Parathyroid adenoma (tissue), 2 donors: Measurements from ENCODE around the gene DCUN1D2.

Experiments used
- H2AFZ ChIP-seq: fragments of 300-600 bp; sonication (generic); one replicate; pipeline ENCODE4 v1.7.0; 2017; ENCODE audit warnings: antibody characterized with exemption, mild to moderate bottlenecking
- H3K27ac ChIP-seq: fragments of 300-600 bp; sonication (generic); one replicate; pipeline ENCODE4 v1.7.0; 2017
- H3K27me3 ChIP-seq: fragments of 300-600 bp; sonication (generic); one replicate; pipeline ENCODE4 v1.7.0; 2017; ENCODE audit warnings: low read length; ENCODE audit not compliant: control insufficient read depth, insufficient read depth
- H3K36me3 ChIP-seq: fragments of 300-600 bp; sonication (generic); one replicate; pipeline ENCODE4 v1.7.0; 2017; ENCODE audit warnings: low read length; ENCODE audit not compliant: control insufficient read depth, insufficient read depth
- H3K4me1 ChIP-seq: fragments of 300-600 bp; sonication (generic); one replicate; pipeline ENCODE4 v1.7.0; 2017; ENCODE audit warnings: control low read depth
- H3K4me2 ChIP-seq: fragments of 300-600 bp; sonication (generic); one replicate; pipeline ENCODE4 v1.7.0; 2017; ENCODE audit warnings: low read length
- H3K4me3 ChIP-seq: fragments of 300-600 bp; sonication (generic); one replicate; pipeline ENCODE4 v1.7.0; 2017; ENCODE audit warnings: low read depth, low read length
- H3K79me2 ChIP-seq: fragments of 300-600 bp; sonication (generic); one replicate; pipeline ENCODE4 v1.7.0; 2017; ENCODE audit warnings: control low read depth
- H3K9ac ChIP-seq: fragments of 300-600 bp; sonication (generic); one replicate; pipeline ENCODE4 v1.7.0; 2017; ENCODE audit warnings: mild to moderate bottlenecking
- H3K9me3 ChIP-seq: fragments of 300-600 bp; sonication (generic); one replicate; pipeline ENCODE4 v1.7.0; 2017; ENCODE audit warnings: low read length; ENCODE audit not compliant: control insufficient read depth
- CTCF ChIP-seq: fragments of 300-600 bp; sonication (generic); IDR thresholded peaks from one replicate; pipeline ENCODE4 v1.7.0; 2017; ENCODE audit warnings: antibody characterized with exemption, mild to moderate bottlenecking
- donor health status: primary hyperparathyroidism.

Gene DCUN1D2

GRCh38 chr13:113485545-113485944, 5.0 kb downstream of the DCUN1D2 start:
- H3K27ac ChIP-seq, result no peak overlapping the region
- H3K4me1 ChIP-seq, result no peaks in the 10 kb centered on the region
- H3K4me3 ChIP-seq, result no peak overlapping the region

GRCh38 chr13:113483504-113484293, 6.8 kb downstream of the DCUN1D2 start:
- Histone ChIP-seq H3K36me3 (no peaks in the 10 kb centered on the region), H3K27me3 (no peaks in the 10 kb centered on the region), H3K4me3 (no peak overlapping the region), H3K9me3 (no peaks in the 10 kb centered on the region), H2AFZ (no peak overlapping the region), H3K4me2 (no peak overlapping the region), H3K4me1 (no peaks in the 10 kb centered on the region), H3K9ac (no peak overlapping the region), H3K79me2 (peaks cover 19% of the 10 kb centered on the region), H3K27ac (no peak overlapping the region)
- no peak for TF ChIP-seq CTCF

More at GRCh38 chr13:113485545-113485944, 5.0 kb downstream of the DCUN1D2 start:
- H3K9ac ChIP-seq, result no peak overlapping the region
- H3K27me3 ChIP-seq, result no peaks in the 10 kb centered on the region
- H2AFZ ChIP-seq, result no peak overlapping the region
- peaks cover 22% of the 10 kb centered on the region for H3K79me2 ChIP-seq
- no peaks in the 10 kb centered on the region for H3K9me3 ChIP-seq
- no peak for TF ChIP-seq CTCF
- H3K36me3 ChIP-seq, result no peaks in the 10 kb centered on the region
- no peak overlapping the region for H3K4me2 ChIP-seq

GRCh38 chr13:113483081-113483480, 7.4 kb downstream of the DCUN1D2 start:
- Histone ChIP-seq H3K4me2 (no peak overlapping the region), H3K27ac (no peak overlapping the region), H3K79me2 (peaks cover 19% of the 10 kb centered on the region), H2AFZ (no peak overlapping the region), H3K36me3 (no peaks in the 10 kb centered on the region), H3K27me3 (no peaks in the 10 kb centered on the region), H3K4me3 (no peak overlapping the region), H3K9ac (no peak overlapping the region), H3K9me3 (no peaks in the 10 kb centered on the region), H3K4me1 (no peaks in the 10 kb centered on the region)
- TF ChIP-seq CTCF, result no peak

- Histone ChIP-seq H2AFZ (no peak overlapping the region), H3K27me3 (no peaks in the 10 kb centered on the region), H3K79me2 (no peaks in the 10 kb centered on the region), H3K27ac (no peak overlapping the region), H3K36me3 (no peaks in the 10 kb centered on the region), H3K4me3 (no peak overlapping the region), H3K9me3 (no peaks in the 10 kb centered on the region), H3K4me1 (no peaks in the 10 kb centered on the region), H3K9ac (no peak overlapping the region), H3K4me2 (no peak overlapping the region)
- TF ChIP-seq CTCF, result no peak
Observed at GRCh38 chr13:113479179-113479578, 11.3 kb downstream of the DCUN1D2 start.

GRCh38 chr13:113477724-113478123, 12.8 kb downstream of the DCUN1D2 start:
- no peak overlapping the region for H2AFZ ChIP-seq
- H3K4me3 ChIP-seq, result no peak overlapping the region
- H3K4me2 ChIP-seq, result no peak overlapping the region
- no peak for TF ChIP-seq CTCF
- H3K79me2 ChIP-seq, result no peaks in the 10 kb centered on the region
- H3K27me3 ChIP-seq, result no peaks in the 10 kb centered on the region
- no peaks in the 10 kb centered on the region for H3K4me1 ChIP-seq
- no peak overlapping the region for H3K9ac ChIP-seq
- no peaks in the 10 kb centered on the region for H3K36me3 ChIP-seq
- H3K27ac ChIP-seq, result no peak overlapping the region
- H3K9me3 ChIP-seq, result no peaks in the 10 kb centered on the region
